Measurements from ENCODE around the gene CCDC116.
A peak's percentile ranks its signal among the peaks of the same experiment; 100 is the strongest.
"Not testable (repeated sequence)": the region's sequence is repeated elsewhere in the genome, so short reads cannot be mapped to it uniquely, and the experiment has no call there.

CCDC116 gene

GRCh38 chr22:21632931-21633330, 371 bp downstream of the CCDC116 start:
- DNase-seq (ENCODE audit: low read depth), result no peak

- DNase-seq (ENCODE audit: low read depth), result no peak
These were observed 921 bp downstream of the CCDC116 start for GRCh38 chr22:21633481-21633880.

- DNase-seq (ENCODE audit: low read depth), result no peak
These were observed 1.5 kb downstream of the CCDC116 start for GRCh38 chr22:21634081-21634480.

GRCh38 chr22:21634844-21635243, 2.3 kb downstream of the CCDC116 start:
- DNase-seq (ENCODE audit: low read depth), result no peak

DNA sequence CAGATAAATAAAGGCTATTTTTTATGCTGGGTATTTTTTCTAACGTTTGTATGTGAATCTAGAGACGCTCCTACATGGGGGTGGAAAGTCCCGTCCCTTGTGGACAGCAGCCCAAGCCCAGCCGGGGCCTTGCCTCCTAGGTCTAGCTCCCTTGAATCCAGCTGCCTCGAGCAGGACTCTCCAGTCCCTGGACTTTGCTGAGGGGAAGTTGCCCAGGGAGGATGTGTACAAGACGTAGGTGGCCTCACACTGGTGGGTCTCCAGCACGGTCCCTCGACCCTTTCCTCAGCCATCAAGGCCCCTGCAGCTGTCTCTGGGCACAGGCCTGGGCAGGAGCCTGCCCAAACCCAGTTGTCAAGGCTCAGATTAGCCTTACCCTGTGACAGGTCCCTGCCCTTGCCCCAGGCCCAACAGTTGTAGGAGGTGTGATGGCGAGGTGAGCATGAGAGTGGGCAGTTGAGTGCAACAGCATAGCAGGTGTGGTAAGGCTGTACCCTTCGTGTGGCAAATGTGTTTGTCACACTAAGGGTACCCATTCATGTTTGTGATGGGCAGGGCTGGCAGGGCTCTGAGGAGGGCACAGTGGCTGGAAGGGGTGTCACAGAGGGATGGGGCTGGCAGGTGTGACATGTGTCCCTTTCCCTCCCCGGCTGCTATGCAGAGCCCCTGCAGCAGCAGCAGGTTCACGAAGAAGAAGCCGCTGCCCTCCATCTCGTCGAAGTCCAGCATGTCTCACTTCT, 3.4 kb downstream of the CCDC116 start:
- DNase-seq (ENCODE audit: low read depth), result no peak

DNA sequence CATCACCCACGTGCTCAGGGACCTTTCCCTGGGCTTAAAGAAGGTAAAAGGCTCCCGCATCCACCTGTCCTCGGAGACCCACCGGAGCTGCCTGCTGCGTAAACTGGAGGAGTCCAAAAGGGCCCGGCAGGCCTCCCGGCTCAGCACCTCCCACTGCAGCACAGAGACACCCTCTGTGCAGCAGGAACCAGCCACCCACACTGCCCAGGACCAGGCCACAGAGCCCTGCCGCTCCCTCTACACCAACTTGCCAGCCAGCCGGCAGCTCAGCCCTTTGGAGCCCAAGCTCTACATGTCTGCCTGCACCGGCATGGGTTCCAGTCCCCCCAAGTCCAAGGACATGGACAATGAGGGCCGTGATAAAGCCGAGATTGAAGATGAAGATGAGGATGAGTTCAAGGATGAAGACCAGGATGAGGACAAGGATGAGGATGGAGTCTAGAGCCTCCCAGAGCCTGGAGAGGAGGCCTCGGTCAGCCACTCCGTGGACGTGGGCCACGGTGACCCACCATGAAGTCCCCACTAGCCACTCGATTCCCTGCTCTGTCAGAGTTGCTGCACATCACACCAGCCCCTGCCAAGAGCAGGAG, 4.2 kb downstream of the CCDC116 start:
- no peak for DNase-seq (ENCODE audit: low read depth)

GRCh38 chr22:21637450-21637849, 4.9 kb downstream of the CCDC116 start:
- not testable (repeated sequence) for DNase-seq (ENCODE audit: low read depth)

DNA sequence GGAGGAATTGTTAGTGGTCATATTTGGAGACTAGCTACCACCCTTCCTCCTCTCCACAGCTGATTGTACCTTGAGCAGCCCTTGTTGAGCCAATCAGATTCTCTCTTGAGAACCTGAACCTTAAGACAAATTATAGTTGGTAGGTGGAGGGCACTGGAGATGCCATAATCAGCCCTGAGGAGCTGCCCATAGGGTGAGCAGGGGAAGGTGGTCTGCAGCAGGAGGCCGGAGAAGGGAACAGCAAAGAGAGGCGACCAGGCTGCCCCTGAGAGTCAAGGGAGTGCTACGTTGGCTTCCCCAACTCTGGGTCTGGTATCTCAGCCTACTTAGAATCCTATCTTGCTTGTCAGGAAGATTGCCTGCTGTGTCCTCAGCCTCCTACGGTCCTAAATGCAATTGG, 6.8 kb downstream of the CCDC116 start:
- no peak for DNase-seq (ENCODE audit: low read depth)

- no peak for DNase-seq (ENCODE audit: low read depth)
These were observed 8.2 kb downstream of the CCDC116 start for GRCh38 chr22:21640810-21641209.

GRCh38 chr22:21641417-21641788, 8.8 kb downstream of the CCDC116 start:
- DNase-seq (ENCODE audit: low read depth), result no peak

DNA sequence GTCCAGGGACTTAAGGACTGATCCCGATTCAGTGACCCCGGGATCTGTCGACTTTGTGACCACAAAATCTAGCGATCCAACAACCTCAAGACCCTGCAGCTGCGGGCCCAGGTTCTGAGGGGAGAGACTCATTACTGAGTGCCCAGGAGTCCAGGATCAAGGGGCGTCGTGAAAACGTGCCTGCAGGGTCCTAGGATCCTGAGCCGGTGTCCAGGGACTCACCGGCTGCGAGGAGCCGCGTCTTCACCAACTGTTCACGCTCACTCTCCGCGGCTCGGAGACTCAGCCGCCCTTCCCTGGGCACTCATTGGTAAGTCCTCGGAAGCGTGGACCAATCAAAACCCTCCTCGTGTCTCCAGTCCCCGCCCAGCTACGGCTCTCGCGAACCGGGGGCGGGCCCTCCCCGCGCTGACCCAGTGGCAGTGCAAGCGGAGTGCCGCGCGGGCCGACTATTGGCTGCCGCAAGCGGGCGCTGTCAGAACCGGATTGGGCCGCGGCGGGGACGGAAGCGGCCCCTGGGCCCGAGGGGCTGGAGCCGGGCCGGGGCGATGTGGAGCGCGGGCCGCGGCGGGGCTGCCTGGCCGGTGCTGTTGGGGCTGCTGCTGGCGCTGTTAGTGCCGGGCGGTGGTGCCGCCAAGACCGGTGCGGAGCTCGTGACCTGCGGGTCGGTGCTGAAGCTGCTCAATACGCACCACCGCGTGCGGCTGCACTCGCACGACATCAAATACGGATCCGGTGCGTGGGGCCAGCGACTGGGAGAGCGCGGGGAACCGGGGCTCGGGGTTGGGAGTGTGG, 9.4 kb downstream of the CCDC116 start, which contains the start of gene SDF2L1:
Gene SDF2L1 (plus strand): TSS at position 514 of the 795 bp plus-strand sequence. CDS start 35 bp downstream, at position 549.
- DNase-seq (ENCODE audit: low read depth), result peak; percentile 99

GRCh38 chr22:21642584-21643448, 10.3 kb downstream of the CCDC116 start:
- DNase-seq (ENCODE audit: low read depth), result peak; percentile 47

DNA sequence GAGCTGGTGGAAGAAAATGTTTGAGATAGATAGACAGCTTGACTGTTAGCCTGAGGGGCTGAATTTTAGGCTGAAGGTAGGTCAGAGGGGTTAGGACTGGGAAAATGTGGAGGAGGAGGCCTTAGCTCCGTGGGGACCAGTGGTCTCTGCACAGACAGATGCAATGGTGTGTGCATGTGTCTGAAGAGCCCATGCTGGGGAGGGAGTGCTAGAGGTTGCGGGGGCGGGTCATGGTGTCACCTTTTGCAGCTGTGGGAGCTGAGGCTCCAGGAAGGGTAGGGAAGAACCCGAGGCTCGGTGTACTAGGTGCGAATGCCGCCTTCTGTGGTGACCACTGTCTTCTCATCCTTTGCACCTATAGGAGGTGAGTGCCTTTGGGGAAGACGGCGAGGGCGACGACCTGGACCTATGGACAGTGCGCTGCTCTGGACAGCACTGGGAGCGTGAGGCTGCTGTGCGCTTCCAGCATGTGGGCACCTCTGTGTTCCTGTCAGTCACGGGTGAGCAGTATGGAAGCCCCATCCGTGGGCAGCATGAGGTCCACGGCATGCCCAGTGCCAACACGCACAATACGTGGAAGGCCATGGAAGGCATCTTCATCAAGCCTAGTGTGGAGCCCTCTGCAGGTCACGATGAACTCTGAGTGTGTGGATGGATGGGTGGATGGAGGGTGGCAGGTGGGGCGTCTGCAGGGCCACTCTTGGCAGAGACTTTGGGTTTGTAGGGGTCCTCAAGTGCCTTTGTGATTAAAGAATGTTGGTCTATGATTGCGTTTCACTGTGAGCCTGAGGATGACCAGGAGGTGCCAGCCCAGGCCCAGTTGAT, 11.2 kb downstream of the CCDC116 start:
- no peak for DNase-seq (ENCODE audit: low read depth)

DNA sequence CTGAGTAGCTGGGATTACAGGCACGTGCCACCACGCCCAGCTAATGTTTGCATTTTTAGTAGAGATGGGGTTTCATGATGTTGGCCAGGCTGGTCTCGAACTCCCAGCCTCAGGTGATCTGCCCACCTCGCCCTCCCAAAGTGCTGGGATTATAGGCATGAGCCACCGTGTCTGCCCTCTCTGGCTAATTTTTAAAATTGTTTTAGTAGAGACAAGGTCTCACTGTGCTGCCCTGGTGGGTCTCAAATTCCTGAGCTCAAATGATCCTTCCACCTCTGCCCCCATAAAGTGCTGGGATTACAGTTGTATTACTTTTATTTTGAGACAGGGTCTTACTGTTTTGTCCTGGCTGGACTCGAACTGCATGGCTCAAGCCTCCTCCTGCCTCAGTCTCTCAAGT, 13.0 kb downstream of the CCDC116 start:
- not testable (repeated sequence) for DNase-seq (ENCODE audit: low read depth)

- DNase-seq (ENCODE audit: low read depth), result peak; percentile 58
These were observed 14.3 kb downstream of the CCDC116 start for GRCh38 chr22:21646608-21647590.

GRCh38 chr22:21650280-21650679, 17.7 kb downstream of the CCDC116 start:
- no peak for DNase-seq (ENCODE audit: low read depth)

- DNase-seq (ENCODE audit: low read depth), result no peak
These were observed 18.4 kb downstream of the CCDC116 start for GRCh38 chr22:21650823-21651520.

GRCh38 chr22:21651521-21652009, 19.0 kb downstream of the CCDC116 start:
- no peak for DNase-seq (ENCODE audit: low read depth)

GRCh38 chr22:21652010-21652546, 19.5 kb downstream of the CCDC116 start:
- DNase-seq (ENCODE audit: low read depth), result peak; percentile 68
